Esophagus (tissue), 2 donors: ENCODE data around the gene NRG2. TPM values are rescaled to one million over a fixed set of nuclear protein-coding genes. Genes with fewer than 3 reads are reported as not detected.

Source experiments
- H3K27ac ChIP-seq, 2 donors: one replicate each; pipeline ENCODE4 v1.5.1; 2013; ENCODE audit warnings: low read depth in 2 of 2, mild to moderate bottlenecking in 2 of 2, inconsistent platforms in 1 of 2, low read length in 1 of 2, moderate library complexity in 1 of 2
- H3K27me3 ChIP-seq, 2 donors: one replicate each; pipeline ENCODE4 v1.6.1; 2013; ENCODE audit warnings: low read length in 2 of 2, control low read depth in 1 of 2, mild to moderate bottlenecking in 1 of 2; ENCODE audit not compliant: insufficient read depth in 2 of 2, control insufficient read depth in 1 of 2
- H3K36me3 ChIP-seq, 2 donors: one replicate each; pipeline ENCODE4 v1.6.1; 2013; ENCODE audit warnings: low read length in 1 of 2; ENCODE audit not compliant: control insufficient read depth in 2 of 2, insufficient read depth in 2 of 2
- H3K4me1 ChIP-seq, 2 donors: one replicate each; pipeline ENCODE4 v1.6.1; 2013; ENCODE audit warnings: low read length in 1 of 2; ENCODE audit not compliant: control insufficient read depth in 2 of 2, insufficient read depth in 2 of 2
- H3K4me3 ChIP-seq, 2 donors: one replicate each; pipeline ENCODE4 v1.5.1; 2013; ENCODE audit warnings: low read length in 2 of 2, mild to moderate bottlenecking in 2 of 2, low read depth in 1 of 2, moderate library complexity in 1 of 2
- H3K9me3 ChIP-seq, 2 donors: one replicate each; pipeline ENCODE4 v1.6.1; 2013; ENCODE audit warnings: mild to moderate bottlenecking in 2 of 2, low read depth in 1 of 2, low read length in 1 of 2, moderate library complexity in 1 of 2; ENCODE audit not compliant: control insufficient read depth in 2 of 2, insufficient read depth in 1 of 2
- WGBS, 2 donors: extraction: QIAGEN DNeasy Blood & Tissue Kit; methylation state at CpG; one replicate each; pipeline ENCODE4 v1.1.7; 2013; 5-methylcytosine and 5-hydroxymethylcytosine counted together
- polyA plus RNA-seq, 2 donors: library from polyadenylated mRNA; stranded (reverse); fragments of 200-250 nt; gene quantifications; one replicate each; pipeline ENCODE4 v1.2.3, GENCODE V29; 2013
- donor health status: healthy with polysubstance abuse.
- donor health status: Bipolar disorder and iron deficiency.

NRG2 gene
- polyA plus RNA-seq, 2 donors = 1.7 to 1.8 TPM

GRCh38 chr5:139925216-139925562, 117.9 kb downstream of the NRG2 start:
- 90 to 91% methylated on average over 6 of the region's 6 CpGs for WGBS, 2 donors
- Histone ChIP-seq H3K4me3 (no peak overlapping the region), H3K27ac (no peak overlapping the region), H3K9me3 (no peaks in the 10 kb centered on the region), H3K36me3 (no peaks in the 10 kb centered on the region), H3K4me1 (no peaks in the 10 kb centered on the region), H3K27me3 (no peaks in the 10 kb centered on the region)

DNA sequence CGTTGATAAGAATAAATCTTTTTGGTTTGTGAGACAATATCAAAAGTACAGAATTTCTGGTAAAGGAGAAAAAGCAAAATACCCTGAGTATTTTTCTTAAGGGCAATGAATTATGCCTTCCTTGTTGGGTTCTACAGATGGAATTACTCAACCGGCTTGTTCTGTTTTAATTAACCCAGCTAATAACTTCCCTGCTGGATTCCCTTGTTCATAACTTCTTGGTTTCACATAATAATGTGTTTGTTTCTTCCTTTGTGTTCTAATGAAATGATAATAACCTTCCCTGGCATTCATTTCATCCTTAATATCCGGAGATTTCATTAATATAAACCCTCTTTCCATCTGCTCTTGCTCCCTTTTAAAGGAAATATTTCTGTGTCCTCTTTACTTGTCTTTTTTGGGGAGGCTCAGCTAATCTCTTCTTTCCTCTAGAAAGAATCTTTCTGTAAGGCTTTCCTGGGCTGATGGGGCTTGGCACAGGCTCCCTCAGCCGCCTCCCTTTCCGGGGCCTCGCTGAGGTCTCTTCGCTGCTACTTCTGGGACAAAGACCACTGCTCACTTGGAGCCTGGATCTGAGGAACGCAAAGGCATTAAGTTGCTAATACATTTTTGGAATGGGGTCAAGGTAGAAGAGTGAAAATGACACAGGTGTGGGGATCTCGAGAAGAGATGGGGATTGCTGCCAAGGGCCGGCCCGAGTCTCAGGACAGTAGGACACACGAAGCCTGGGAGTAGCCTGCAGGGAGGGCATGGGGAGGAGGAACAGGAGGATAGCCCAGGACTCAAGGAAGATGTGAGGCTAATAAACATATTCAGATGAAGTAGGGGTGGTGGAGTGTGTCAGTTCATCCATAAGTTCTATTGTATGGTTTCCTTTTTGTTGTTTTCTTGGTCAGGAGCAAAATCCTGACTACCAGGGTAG, 118.5 kb downstream of the NRG2 start:
- no peak overlapping the region for H3K4me3 ChIP-seq
- H3K4me1 ChIP-seq = no peaks in the 10 kb centered on the region
- 70 to 76% methylated on average over 12 of the region's 12 CpGs for WGBS, 2 donors
- H3K36me3 ChIP-seq = no peaks in the 10 kb centered on the region
- no peaks in the 10 kb centered on the region for H3K27me3 ChIP-seq
- no peaks in the 10 kb centered on the region for H3K9me3 ChIP-seq
- H3K27ac ChIP-seq = no peak overlapping the region

- no peak overlapping the region for H3K27ac ChIP-seq
- H3K4me1 ChIP-seq = no peaks in the 10 kb centered on the region
- no peak overlapping the region for H3K4me3 ChIP-seq
- no peaks in the 10 kb centered on the region for H3K27me3 ChIP-seq
- H3K36me3 ChIP-seq = no peaks in the 10 kb centered on the region
- WGBS, 2 donors = 60 to 70% methylated on average over 2 of the region's 2 CpGs
- H3K9me3 ChIP-seq = no peaks in the 10 kb centered on the region
These were observed 123.8 kb downstream of the NRG2 start for GRCh38 chr5:139919308-139919707.

DNA sequence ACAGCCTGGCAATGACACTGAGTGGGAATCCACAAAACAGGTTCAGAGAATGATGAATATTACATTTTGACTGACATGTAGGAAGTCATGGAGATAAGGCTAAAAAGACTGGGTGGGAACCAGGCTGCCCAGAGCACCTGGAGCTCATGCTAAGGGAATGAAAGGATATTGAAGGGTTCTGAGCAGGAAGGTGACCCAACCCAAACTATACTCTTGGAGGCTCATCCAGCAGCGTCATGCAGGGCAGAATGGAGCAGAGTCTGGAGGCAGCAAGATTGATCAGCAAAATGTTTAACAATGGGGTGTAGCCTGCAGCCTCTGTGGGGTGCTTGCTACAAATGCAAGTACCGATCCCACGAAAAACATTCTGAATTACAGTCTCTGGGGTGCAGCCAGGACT, 127.3 kb downstream of the NRG2 start:
- Histone ChIP-seq H3K4me1 (no peaks in the 10 kb centered on the region), H3K4me3 (no peak overlapping the region), H3K36me3 (no peaks in the 10 kb centered on the region), H3K27ac (no peak overlapping the region), H3K9me3 (no peaks in the 10 kb centered on the region), H3K27me3 (no peaks in the 10 kb centered on the region)
- WGBS, 2 donors = 24% methylated on average over 3 of the region's 3 CpGs

DNA sequence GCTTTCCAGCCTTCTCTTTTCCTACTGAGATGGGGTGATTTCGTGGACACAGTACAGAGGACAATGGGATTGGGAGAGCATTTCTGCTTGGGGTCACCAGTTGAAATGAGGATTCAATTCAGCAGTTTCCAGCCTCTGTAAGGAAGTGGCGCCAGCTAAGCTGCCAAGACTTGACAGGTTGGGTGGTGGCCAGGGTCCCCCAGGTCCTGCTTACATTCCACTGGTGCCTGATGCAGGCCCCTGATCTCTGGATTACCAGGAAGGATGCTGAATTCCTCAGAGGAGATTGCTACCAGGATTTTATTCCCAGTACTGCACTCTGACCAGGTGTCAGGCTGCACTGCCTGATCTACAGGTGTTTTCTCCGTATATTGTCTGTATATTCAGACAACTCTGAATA, 127.8 kb downstream of the NRG2 start:
- H3K9me3 ChIP-seq = no peaks in the 10 kb centered on the region
- no peak overlapping the region for H3K4me3 ChIP-seq
- no peaks in the 10 kb centered on the region for H3K27me3 ChIP-seq
- no peak overlapping the region for H3K27ac ChIP-seq
- WGBS, 2 donors = 60 to 65% methylated on average over 3 of the region's 3 CpGs
- peaks cover 0 to 4% of the 10 kb centered on the region in 2 donors for H3K4me1 ChIP-seq
- no peaks in the 10 kb centered on the region for H3K36me3 ChIP-seq

GRCh38 chr5:139914218-139914807, 128.8 kb downstream of the NRG2 start:
- no peaks in the 10 kb centered on the region for H3K36me3 ChIP-seq
- H3K9me3 ChIP-seq = no peaks in the 10 kb centered on the region
- peaks cover 0 to 4% of the 10 kb centered on the region in 2 donors for H3K4me1 ChIP-seq
- H3K4me3 ChIP-seq = no peak overlapping the region
- peak overlapping the region in 1 of 2 donors; percentile 4 for H3K27ac ChIP-seq
- WGBS, 2 donors = 53 to 69% methylated on average over 7 of the region's 7 CpGs
- no peaks in the 10 kb centered on the region for H3K27me3 ChIP-seq

GRCh38 chr5:139912804-139913203, 130.3 kb downstream of the NRG2 start:
- Histone ChIP-seq H3K27ac (peak overlapping the region in 1 of 2 donors; percentile 24), H3K36me3 (no peaks in the 10 kb centered on the region), H3K9me3 (no peaks in the 10 kb centered on the region), H3K27me3 (no peaks in the 10 kb centered on the region), H3K4me1 (peaks cover 0 to 4% of the 10 kb centered on the region in 2 donors), H3K4me3 (no peak overlapping the region)
- WGBS, 2 donors = 59 to 71% methylated on average over 4 of the region's 4 CpGs

GRCh38 chr5:139912158-139912557, 130.9 kb downstream of the NRG2 start:
- 63 to 78% methylated on average over 3 of the region's 3 CpGs for WGBS, 2 donors
- Histone ChIP-seq H3K4me1 (peaks cover 0 to 4% of the 10 kb centered on the region in 2 donors), H3K27ac (peak overlapping the region in 1 of 2 donors; percentile 37), H3K4me3 (no peak overlapping the region), H3K36me3 (no peaks in the 10 kb centered on the region), H3K27me3 (no peaks in the 10 kb centered on the region), H3K9me3 (no peaks in the 10 kb centered on the region)

DNA sequence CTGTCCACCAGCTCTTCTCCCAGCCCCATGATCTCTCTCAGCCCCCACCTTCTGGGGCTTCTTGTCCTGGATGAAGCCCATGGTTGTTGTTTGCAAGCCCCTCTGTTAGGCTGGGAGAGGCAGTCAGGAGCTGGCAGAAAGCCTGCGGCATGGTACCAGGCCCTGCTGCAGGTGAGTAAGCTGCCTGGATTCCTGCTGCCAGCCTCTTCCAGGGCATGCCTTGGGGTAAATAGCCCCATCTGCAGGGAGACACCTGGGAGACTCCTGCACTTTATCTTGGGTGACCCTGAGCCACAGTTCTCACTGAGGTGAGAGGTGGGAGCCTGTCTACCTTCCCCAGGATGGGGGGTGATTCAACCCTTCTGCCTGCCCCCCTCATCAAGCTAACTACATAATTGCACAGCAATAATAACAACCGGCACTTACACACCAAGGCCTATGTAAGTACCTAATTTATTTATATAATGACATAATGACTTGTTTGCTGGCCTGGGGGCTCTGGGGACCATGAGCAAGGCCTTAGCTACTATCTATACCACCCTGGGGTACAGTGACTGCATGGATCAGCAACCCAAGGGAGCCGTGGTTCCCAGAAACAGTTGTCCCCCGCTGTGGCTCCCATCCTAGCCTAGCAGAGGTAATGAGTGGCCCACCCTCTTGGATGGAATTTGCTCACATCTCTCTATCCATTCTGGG, 131.5 kb downstream of the NRG2 start:
- no peaks in the 10 kb centered on the region for H3K27me3 ChIP-seq
- no peaks in the 10 kb centered on the region for H3K9me3 ChIP-seq
- no peak overlapping the region for H3K4me3 ChIP-seq
- 63 to 90% methylated on average over 4 of the region's 4 CpGs for WGBS, 2 donors
- peaks cover 0 to 4% of the 10 kb centered on the region in 2 donors for H3K4me1 ChIP-seq
- H3K27ac ChIP-seq = peak overlapping the region; percentile 24 to 37
- no peaks in the 10 kb centered on the region for H3K36me3 ChIP-seq
